Retinal pigment epithelial cell (primary cell): Measurements from ENCODE around the gene ATP2B2.

Experiments
- DNase-seq: peaks from one replicate; pipeline ENCODE4 v3.0.0-alpha.2; 2010; ENCODE audit warnings: low read depth
- H3K4me3 ChIP-seq: 2 replicates; pipeline ENCODE4 v1.5.1; 2011; ENCODE audit warnings: mild to moderate bottlenecking, low read length, control low read depth, moderate library complexity
- CTCF ChIP-seq: conservative IDR thresholded peaks from 2 replicates; pipeline ENCODE4 v1.5.1; 2011; ENCODE audit warnings: low read depth, low read length, control low read depth, inconsistent platforms

Gene ATP2B2

GRCh38 chr3:10472877-10473440 lies 32.4 kb downstream of the ATP2B2 start:
- DNase-seq = no peak
- no peak for TF ChIP-seq CTCF
- no peak overlapping the region for H3K4me3 ChIP-seq

GRCh38 chr3:10471054-10471688 lies 34.2 kb downstream of the ATP2B2 start:
- no peak for DNase-seq
- no peak overlapping the region for H3K4me3 ChIP-seq
- TF ChIP-seq CTCF = no peak

DNA sequence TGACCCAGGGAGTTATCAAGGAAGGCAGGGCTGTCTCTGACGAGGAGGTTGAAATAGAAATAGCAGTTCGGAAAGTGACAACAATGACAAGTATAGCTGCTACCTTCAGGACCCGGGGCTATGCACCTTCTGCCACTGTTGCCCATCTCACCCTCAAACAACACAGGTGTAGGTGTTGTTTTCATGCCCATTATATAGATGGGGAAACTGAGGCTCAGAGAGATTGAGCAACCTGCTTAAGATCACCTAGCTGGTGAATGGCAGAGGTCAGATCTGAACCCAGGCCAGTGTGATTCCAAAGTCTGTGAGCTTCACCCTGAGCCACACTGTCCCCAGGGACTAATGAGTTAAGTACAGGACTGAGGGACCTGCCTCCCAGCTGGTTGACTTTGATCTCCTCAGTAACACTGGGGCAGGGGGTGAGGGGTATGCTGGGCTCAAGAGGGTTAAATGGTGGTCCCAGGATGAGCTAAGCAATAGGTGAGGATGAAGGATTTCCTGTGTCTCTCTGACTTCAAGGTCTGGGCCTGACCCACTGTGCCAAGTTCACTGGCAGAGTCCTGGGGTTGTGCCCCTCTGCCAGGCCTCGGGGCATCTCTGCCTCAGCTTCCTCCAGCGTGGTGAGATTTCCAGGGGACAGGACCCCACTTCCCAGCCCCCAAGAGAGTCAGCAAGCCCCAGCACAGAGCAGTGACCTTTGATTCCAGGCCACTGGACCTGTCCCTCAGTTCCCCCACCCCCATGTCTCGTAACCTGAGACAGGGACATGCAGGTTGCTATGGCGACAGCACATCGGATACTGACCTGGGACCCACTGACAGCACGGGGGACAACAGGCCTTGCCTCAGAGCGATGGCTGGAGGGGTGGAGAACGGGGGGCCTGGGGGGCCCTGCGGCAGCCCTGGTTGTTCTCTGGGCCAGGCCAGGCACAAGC lies 35.0 kb downstream of the ATP2B2 start:
- DNase-seq = no peak
- no peak overlapping the region for H3K4me3 ChIP-seq
- no peak for TF ChIP-seq CTCF

GRCh38 chr3:10469441-10470119 lies 35.8 kb downstream of the ATP2B2 start:
- no peak for TF ChIP-seq CTCF
- no peak for DNase-seq
- H3K4me3 ChIP-seq = no peak overlapping the region

GRCh38 chr3:10468613-10469354 lies 36.6 kb downstream of the ATP2B2 start:
- TF ChIP-seq CTCF = no peak
- no peak overlapping the region for H3K4me3 ChIP-seq
- no peak for DNase-seq

GRCh38 chr3:10467904-10468612 lies 37.3 kb downstream of the ATP2B2 start:
- no peak for DNase-seq
- H3K4me3 ChIP-seq = no peak overlapping the region
- TF ChIP-seq CTCF = no peak
